CD4-positive, alpha-beta T cell treated with Interleukin-15 for 4 hours (primary cell): Measurements from ENCODE around the gene TMEM255B.

Source experiments
- DNase-seq: peaks from one replicate; pipeline ENCODE4 v3.0.0-alpha.2; 2020; ENCODE audit warnings: low spot score

TMEM255B gene

GRCh38 chr13:113849546-113849945, 90.5 kb downstream of the TMEM255B start:
- DNase-seq = no peak

DNA sequence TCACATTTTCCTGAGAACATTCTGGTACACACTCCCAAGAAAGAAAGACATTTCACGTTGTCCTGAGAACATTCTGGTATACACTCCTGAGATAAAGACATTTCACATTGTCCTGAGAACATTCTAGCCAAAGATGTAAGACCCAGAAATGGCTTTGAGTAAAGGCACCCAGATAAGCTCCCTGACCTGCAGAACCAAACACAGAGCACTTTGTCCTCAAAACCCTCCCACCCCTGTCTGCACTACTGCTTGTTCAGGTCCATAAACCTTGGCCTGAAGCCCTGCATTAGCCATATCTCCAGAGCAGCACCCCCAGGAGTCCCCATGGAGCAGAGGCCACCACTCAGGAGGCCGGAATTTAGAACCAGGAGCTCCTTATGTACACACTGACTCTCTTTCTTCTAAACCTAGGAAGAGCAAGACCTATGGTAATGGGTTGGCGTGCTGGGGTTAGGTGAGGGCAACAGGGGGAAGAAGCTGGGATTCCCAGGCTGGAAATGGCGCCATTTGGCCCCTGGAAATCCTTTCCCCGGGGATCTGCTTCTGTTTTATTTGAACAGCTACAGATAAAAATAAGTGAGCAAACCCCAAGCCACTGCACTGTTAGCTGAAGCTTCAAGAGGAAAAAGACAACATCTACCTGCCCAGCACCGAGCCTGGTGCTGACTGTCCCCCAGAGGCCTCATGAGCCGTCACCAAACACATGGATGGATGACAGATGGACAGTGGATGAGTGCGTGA, 91.1 kb downstream of the TMEM255B start:
- no peak for DNase-seq

DNA sequence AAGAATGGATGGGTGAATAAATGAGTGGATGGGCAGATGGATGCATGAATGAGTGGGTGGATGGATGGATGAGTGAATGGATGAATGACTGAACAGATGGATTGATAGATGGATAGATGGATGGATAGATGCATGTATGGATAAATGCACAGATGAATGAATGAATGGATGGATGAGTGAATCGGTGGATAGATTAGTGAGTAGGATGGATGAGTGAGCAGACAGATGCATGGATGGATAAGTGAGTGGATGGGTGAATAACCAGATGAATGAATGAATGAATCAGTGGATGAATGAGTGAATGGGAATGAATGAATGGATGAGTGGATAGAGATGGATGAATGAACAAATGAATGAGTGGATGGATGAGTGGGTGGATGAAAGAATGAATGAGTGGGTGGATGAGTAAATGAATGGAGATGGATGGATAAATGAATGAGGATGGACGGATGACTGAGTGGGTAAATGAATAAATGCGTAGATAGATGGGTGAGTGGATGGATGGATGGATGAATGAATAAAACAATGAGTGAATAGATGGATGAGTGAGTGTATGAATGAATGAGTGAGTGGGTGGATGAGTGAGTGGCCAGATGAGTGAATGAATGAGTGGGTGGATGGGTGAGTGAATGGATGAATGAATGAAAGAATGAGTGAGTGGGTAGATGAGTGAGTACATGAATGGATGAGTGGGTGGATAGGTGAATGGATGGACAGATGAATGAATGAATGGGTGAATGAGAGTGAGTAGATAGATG, 91.9 kb downstream of the TMEM255B start:
- no peak for DNase-seq

- no peak for DNase-seq
Observed at GRCh38 chr13:113851480-113851803, 92.4 kb downstream of the TMEM255B start.

- no peak for DNase-seq
Observed at GRCh38 chr13:113851826-113852535, 93.0 kb downstream of the TMEM255B start.

DNA sequence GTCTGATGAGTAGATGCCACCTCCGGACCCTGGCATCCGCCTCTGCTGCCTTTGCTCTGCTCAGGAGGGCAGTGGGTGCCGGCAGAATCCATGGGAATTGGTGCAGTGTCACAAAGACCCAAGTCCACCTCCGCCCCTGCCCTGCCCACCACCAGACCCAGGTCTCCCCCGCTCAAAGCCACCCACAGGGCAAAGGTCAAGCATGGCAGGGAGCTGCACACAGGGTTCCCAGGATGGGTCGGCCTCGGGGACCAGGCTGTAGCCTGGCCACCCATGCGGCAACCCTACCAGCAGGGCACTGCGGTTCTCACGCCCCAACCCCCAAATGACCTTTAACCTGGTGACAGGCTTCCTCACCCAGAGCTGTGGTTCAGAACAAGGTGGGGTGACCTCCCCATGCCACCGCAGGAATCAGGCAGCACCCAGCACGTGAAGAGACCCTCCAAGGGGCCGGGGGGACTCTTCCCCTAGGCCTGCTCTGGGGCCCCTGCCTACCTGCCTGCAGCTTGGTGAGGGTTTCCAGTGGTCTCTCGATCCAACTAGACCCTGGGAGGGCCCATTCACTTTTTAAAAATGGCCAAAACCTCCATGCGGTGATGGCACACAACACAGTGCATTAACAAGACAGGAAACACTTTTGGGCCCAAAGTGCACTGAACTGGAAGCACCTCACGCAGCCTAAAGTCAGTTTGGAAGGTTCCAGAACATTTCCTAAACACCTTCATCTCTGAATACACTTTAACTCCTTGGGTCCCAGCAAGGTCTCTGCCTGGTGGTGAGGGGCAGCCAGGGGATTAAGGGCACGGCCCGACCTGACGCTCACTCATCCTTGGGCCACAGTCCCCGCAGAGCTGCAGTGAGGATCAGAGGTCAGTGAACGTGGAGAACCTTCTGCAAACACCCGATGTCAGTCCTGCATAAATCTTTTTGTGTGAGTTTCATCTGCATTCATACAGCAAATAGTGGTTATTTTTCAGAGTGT, 93.8 kb downstream of the TMEM255B start:
- DNase-seq = no peak

DNA sequence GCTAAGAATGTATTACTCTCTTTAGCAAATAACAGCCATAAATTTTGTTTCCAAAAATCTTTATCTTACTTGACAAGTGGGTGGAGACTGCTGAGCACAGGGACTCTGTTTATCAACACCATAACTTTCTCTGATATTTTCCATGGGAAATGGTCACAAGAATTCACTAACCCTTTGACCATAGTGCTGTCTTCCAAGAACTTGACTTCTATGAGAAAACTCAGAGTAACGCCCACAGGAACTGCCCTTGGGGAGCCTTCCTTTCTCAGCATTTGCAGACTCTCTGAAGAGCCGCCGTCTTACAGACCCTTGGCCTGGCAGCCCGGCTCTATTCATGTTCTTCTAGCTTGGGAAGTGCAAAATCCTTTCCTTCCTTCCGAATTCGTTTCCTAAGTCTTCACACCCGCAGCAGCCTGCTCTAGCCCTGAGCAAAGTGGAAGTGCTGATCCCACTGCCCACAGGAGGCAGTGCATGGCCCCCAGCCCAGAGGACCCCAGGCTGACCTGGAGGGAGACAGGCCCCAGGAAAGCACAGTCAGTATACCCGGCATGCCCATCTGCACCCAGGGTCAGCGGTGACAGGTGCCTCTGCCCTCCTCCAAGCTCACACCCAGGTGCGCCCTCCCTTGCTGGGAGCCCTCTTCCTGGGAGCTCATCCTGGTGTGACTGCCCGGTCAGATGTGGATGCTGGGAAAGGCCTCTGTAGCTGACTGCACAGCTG, 94.7 kb downstream of the TMEM255B start:
- no peak for DNase-seq

DNA sequence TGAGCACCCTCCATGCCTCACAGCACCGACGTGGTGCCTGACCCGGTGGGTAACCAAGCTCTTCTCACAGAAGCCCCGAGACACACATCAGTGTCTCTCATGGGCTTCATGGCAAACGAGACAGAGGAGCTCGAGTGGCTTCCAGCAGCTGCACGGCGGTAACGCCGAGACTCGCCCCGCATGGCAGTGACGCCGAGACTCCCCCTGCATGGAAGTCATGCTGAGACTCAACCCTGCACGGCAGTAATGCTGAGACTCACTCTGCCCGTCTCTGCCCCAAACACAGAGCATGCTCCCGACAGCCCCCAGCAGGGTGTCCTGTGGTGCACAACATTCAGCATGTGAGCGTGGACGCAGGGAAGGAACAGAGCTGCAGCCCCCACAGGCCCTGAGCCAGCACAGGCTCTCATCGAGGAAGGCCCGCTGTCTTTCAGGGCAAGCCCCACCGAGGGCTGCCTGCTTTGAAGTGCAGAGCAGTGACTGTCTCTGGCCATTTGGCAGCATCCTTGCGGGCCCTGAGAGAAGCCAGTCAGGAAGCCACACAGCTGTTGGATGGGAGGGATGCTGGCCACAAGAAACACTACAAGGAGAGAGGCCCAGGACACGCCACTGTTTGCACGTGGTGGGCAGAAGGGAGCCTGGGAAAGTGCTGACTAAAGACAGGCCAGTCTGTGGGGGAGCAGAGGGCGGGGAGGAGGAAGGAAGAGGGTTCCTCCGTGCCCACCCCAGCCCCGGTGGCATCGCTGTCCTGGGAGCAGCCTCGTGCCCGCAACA, 95.4 kb downstream of the TMEM255B start:
- no peak for DNase-seq

DNA sequence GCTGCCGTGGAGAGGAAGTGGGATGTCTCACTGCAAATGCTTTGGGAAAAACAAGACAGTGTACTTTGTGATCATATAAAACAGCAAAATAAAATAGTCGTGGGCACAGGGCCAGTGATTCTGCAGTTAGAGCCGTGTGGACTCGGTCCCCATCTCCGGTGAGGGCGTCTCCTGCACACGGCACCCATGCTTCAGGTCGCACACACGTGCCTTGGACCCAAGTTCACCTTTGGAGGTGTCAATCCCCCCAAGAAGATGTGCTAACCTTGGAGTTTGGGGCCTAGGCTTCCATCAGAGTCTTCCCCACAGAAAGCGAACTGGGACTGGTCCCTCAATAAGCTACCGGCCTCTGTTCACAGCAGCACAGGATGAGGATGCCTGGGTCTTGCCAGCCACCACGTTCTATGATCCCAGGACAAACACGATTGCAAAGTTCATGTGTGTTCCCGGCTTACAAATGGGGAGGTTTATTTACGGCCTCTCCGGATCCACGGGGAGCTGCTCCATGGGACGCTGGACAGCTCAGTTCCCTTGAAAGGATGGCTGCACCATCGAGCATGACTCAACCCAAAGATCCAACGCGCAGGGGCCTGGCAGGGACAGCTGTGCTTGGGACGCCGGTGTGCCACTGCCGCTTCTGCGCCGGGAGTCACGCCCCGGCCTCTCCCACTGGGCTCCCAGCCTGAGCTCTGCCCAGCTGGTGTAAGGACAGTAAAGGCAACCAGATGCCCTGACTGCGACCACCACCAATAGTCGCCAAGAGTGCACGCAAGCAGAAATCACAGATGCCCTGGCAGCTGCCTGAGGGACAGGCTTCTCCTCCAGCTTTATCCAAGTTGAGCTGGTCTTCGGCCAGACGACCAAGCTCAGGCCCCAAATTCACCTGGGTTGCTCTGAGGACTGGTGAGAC, 96.2 kb downstream of the TMEM255B start:
- no peak for DNase-seq

GRCh38 chr13:113855931-113856715, 97.1 kb downstream of the TMEM255B start:
- no peak for DNase-seq

- no peak for DNase-seq
Observed at GRCh38 chr13:113856716-113857065, 97.7 kb downstream of the TMEM255B start.

GRCh38 chr13:113857531-113858195, 98.6 kb downstream of the TMEM255B start:
- DNase-seq = no peak

- no peak for DNase-seq
Observed at GRCh38 chr13:113859311-113860050, 100.5 kb downstream of the TMEM255B start.

DNA sequence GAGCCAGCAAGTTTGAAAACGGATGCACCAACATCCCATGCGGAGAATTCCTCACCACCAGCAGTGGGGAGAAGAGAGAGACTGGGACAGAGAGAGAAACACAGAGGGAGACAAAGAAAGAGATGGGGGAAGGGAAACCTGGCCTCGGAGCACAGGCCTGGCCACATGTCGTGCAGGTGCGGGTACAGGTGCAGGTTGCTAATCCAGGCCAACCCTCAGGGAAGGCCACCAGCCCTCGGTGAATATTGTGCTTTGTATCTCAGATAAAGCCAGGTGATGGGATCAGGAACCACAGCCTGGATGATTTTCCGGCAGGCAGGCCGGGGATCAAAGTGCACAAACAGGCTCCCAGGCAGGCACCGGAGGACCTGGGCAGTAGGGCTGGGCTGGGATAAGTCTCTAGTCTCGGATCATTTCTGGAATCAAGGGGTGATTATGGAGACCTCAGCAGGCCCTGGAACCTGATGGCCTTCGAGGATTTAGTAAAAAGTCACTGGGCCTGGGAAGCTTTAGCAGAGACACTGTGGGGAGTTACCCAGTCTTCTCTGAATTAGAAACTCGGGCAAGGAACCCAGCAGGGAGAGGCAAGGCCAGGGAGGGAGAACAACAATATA, 101.1 kb downstream of the TMEM255B start:
- no peak for DNase-seq

- no peak for DNase-seq
Observed at GRCh38 chr13:113860665-113861432, 101.8 kb downstream of the TMEM255B start.

DNA sequence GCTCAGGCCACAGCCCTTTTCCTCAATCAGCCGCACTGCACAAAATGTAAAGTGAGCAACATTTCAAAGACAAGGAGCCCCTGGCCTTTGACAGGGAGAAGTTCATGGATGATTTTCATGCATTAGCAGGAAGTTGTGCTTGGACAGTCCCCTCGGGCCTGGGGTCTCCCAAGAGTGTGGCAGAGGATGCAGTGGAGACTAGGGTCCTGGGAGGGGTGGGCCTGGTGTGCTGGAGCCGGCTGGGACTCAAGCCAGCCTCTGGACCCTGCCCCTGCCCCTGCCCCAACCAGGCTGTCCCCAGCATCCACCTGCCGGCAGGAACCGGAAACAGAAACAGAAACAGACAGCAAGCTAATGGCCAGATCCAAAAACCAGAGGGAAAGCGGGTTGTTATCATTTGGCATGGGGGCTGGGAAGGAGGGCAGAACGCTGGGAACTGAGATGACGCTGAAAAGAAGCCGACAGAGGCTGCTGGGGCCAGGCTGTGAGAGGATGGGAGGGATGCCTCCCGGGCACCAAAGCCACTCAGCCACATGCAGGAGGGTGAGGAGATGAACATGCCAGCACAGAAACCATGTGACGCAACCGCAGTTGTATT, 102.5 kb downstream of the TMEM255B start:
- DNase-seq = no peak
